Fibroblast of mammary gland (primary cell): ENCODE measurements around the gene LYVE1.

Experiments used
- DNase-seq: peaks from one replicate; pipeline ENCODE4 v3.0.0-alpha.2; 2010; ENCODE audit warnings: low read depth
- H3K4me3 ChIP-seq: 2 replicates; pipeline ENCODE4 v1.5.1; 2011; ENCODE audit warnings: low read depth, mild to moderate bottlenecking, low read length, moderate library complexity; ENCODE audit not compliant: control insufficient read depth
- CTCF ChIP-seq: conservative IDR thresholded peaks from 2 replicates; pipeline ENCODE4 v1.5.1; 2011; ENCODE audit warnings: low read depth, low read length, inconsistent platforms; ENCODE audit not compliant: control insufficient read depth, insufficient read depth

LYVE1 gene

GRCh38 chr11:10524471-10524870 lies 44.0 kb downstream of the LYVE1 start:
- no peak for TF ChIP-seq CTCF
- no peak overlapping the region for H3K4me3 ChIP-seq
- DNase-seq, result no peak

- no peak overlapping the region for H3K4me3 ChIP-seq
- no peak for DNase-seq
- TF ChIP-seq CTCF, result no peak
These were observed 45.5 kb downstream of the LYVE1 start for GRCh38 chr11:10522921-10523320.

GRCh38 chr11:10522276-10522675 lies 46.2 kb downstream of the LYVE1 start:
- TF ChIP-seq CTCF, result no peak
- no peak for DNase-seq
- H3K4me3 ChIP-seq, result no peak overlapping the region

- TF ChIP-seq CTCF, result no peak
- no peak overlapping the region for H3K4me3 ChIP-seq
- no peak for DNase-seq
These were observed 47.9 kb downstream of the LYVE1 start for GRCh38 chr11:10520562-10520961.

- DNase-seq, result no peak
- H3K4me3 ChIP-seq, result no peak overlapping the region
- TF ChIP-seq CTCF, result no peak
These were observed 48.8 kb downstream of the LYVE1 start for GRCh38 chr11:10519630-10520029.

GRCh38 chr11:10518891-10519290 lies 49.6 kb downstream of the LYVE1 start:
- no peak overlapping the region for H3K4me3 ChIP-seq
- no peak for DNase-seq
- TF ChIP-seq CTCF, result no peak

- DNase-seq, result no peak
- no peak overlapping the region for H3K4me3 ChIP-seq
- TF ChIP-seq CTCF, result no peak
These were observed 50.3 kb downstream of the LYVE1 start for GRCh38 chr11:10518123-10518522.
